Stimulated activated CD4-positive, alpha-beta T cell treated with anti-CD3 and anti-CD28 coated beads, Interleukin-15, amount 100 ng/mL, for 48 hours (primary cell): Measurements from ENCODE around the gene LYPD6.
"Not testable (repeated sequence)": the region's sequence is repeated elsewhere in the genome, so short reads cannot be mapped to it uniquely, and the experiment has no call there.

Source experiments
- DNase-seq, 2 donors: peaks; one replicate each; pipeline ENCODE4 v3.0.0-alpha.2; 2020; ENCODE audit warnings: low read depth in 2 of 2

The LYPD6 gene

DNA sequence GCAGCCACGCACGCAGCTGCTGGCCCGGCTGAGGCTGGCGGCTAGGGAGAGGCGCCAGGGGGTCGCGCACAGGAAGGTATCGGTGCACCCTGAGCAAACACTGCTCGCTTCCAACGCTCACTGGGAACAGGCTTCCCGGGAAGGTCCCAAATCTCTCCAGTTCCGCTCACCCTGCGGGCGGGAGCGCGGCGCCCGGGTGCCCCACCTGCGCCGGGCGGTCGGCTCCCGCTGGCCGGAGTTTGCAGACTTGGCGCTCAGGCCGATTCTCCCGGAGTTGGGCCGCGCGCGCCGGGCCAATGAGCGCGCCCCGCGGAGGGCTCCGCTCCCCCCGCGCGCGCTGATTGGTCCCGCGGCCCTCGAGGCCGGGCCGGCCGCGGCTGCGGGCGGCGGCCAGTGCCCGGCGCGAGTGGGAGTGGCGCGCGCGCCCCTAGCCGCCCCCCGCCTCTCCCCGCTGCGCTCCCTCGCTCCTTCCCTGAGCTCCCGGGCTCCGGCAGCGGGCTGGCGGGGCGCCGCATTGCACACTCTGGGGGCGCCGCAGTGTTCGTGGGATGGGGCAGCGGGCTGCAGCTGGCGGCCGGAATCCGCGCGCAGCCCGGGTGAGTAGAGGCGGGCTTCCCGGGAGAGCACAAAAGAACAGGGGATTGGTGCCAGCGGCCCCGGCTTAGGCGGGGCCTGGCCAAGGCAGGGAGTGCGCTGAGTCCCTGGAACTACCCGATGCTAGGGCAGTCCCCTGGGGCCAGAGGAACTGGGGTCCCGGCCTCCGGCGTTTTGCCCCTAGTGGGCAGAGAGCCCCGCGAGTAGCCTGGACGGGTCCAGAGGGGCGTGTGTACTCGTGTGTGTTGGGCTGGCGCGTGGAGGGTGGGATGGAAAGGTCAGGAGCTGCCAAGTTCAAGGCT, at the start of gene LYPD6:
TSS of gene LYPD6 (plus strand) at position 461 of the 896 bp plus-strand sequence. CDS start 107,122 bp downstream, outside the sequence.
- no peak for DNase-seq

DNA sequence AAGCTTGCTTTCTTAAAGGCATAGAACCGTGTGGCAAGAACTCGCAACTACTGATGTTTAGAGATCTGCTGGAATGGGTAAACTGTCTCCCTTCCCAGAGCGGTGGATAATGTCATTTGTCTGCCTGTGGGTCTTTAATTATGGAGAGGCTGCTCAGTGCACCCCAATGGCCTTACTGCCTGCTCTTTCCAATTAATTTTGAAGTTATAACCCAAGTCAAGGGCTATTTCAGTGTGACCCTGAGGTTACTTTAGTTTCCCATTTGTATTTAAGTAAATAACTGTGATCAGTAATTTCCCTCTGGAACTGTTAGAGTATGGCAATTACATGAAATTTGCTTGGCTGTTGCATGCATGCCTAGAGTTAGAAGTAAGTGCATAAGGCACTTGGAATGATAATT, 48.9 kb upstream of the LYPD6 start:
- DNase-seq = no peak

- DNase-seq = no peak
These were observed 39.7 kb upstream of the LYPD6 start for GRCh38 chr2:149290662-149291061.

- no peak for DNase-seq
These were observed 38.5 kb upstream of the LYPD6 start for GRCh38 chr2:149291881-149292280.

DNA sequence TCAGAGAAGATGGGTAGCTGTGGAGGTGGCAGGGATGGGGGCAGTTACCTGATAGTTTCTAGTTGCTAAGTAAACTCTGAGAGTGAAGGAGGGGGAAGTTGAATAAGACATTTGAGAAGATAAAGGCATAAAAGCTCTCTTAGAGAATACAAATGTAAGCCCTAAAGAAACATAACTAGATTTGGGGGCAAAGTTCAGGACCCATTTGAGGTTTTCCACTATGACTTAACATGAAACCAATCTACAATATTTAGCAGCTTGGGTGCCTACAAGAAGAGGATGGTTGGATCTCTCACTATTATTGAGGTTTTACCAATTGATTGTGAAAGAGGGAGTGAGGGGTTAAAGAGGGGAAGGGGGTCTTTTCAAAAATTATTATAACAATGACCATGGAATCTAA, 34.4 kb upstream of the LYPD6 start:
- DNase-seq = no peak

GRCh38 chr2:149307014-149307413, 23.4 kb upstream of the LYPD6 start:
- DNase-seq = no peak

DNA sequence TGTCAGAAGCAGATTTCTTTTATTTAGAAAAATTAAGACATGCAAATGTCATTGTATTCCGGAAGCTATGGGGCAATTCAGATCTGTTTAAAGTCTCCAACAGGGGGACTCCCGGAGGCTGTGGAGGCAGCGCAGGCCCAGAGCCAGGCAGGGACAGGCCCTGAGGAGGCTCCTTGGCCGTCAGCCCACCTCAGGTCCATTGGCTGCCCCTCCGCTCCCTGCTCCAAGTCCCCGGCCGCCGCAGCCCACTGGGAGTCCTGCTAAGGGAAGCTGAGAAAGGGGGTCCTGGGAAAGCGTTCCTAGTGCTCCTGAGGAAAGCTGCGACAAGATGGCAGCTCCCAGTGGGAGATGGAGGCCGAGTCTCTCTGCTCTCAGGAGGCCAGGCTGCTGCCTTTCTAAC, 20.0 kb upstream of the LYPD6 start:
- DNase-seq = no peak

DNA sequence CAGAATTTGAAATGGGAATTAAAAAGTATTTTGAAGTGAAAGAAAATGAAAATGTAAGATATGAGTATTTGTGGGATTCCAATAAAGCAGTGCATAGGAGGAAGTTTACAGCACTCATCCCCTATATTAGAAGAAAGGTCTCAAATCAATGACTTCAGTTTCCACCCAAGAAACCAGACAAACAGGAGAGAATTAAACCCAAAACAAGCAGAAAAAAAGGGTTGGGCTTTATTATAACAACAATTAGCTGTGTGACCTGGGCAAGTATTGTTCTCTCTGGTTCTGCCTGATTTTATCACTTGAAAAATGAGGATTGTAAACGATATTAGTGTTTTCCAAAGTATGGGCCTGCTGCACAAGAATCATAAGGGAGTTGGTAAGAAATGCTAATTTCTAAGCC, 18.3 kb upstream of the LYPD6 start:
- no peak for DNase-seq

DNA sequence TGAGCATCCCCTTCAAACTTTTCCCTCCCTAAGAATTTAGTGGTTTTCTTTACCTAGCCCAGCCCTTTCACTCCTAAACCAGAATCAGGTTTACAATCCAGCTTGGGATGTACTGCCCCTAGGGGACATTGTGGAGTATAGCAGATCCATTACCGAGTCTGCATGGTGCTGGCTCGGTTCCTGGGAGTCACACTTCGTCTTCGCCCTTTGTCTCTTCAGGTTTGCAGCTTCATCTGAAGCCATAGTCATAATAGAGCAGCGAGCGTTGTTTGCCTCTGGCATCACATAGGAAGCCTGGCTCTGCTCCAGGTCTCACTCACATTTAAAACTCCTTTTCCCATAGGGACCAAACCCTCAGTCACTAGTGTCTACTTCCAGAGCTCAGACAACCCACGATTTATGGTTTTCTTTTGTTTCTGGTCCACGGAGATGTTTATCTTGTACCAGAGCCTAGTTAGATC, 16.8 kb upstream of the LYPD6 start:
- no peak for DNase-seq

- DNase-seq = no peak
These were observed 15.7 kb upstream of the LYPD6 start for GRCh38 chr2:149314687-149315086.

GRCh38 chr2:149315461-149315860, 14.9 kb upstream of the LYPD6 start:
- no peak for DNase-seq

DNA sequence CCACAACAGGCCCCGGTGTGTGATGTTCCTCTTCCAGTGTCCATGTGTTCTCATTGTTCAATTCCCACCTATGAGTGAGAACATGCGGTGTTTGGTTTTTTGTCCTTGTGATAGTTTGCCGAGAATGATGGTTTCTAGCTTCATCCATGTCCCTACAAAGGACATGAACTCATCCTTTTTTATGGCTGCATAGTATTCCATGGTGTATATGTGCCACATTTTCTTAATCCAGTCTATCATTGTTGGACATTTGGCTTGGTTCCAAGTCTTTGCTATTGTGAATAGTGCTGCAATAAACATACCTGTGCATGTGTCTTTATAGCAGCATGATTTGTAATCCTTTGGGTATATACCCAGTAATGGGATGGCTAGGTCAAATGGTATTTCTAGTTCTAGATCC, 11.8 kb upstream of the LYPD6 start:
- DNase-seq = not testable (repeated sequence)

DNA sequence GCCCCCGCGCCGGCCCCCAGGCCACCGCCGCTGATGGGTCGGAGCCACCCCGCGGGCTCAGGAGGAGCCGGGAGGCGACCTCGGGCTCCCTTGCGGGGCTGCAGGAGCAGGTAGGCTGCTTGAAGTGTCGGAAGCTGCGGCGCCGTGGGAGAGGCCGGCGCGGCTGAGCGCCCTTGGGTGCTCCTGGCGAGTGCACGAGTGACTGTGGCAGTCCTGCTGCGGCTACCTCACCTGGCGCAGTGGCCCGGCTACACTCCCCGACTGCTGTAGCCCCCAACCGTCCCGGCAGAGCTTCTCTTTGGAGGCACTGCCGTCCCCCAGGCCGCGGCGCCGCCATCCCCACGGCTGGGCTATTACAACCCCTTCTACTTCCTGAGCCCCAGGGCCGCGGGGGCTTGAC, 10.0 kb upstream of the LYPD6 start:
- DNase-seq = no peak

GRCh38 chr2:149329068-149329467, 1.3 kb upstream of the LYPD6 start:
- DNase-seq = no peak

DNA sequence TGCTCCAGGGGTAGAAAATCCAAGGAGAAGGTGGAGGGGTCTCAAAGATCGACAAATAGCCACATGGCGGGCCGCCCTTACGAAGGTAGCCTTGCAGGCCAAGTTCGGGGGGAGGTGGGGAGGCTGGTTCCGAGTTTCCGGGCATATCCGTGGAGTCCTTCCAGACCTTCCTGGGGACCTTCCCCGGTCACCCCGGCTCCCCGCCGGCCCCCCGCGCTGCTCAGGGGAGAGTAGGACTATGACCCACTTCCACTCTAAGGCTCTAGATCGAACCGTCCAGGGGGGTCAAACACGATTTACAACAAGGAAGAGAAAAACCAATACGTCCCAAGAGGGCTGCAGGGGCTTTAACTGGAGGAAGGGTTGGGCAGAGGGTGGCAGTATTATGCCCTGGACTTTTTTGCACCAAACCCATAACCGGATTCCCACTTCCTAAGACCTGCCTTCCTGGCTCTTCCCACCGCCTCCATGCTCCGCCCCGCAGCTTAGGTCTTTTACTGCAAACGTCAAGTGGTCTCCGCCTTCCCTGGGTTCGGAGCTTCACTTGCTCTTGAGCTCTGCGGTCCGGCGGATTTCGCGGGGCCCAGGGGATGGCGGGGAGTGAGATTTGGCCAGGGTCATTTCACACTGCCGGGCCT, 779 bp upstream of the LYPD6 start:
- DNase-seq = no peak

- DNase-seq = no peak
These were observed 625 bp downstream of the LYPD6 start for GRCh38 chr2:149331023-149331400.

GRCh38 chr2:149332364-149332763, 2.0 kb downstream of the LYPD6 start:
- DNase-seq = no peak

- DNase-seq = no peak
These were observed 3.2 kb downstream of the LYPD6 start for GRCh38 chr2:149333636-149334035.

GRCh38 chr2:149334156-149334555, 3.8 kb downstream of the LYPD6 start:
- DNase-seq = no peak

GRCh38 chr2:149339324-149339723, 8.9 kb downstream of the LYPD6 start:
- DNase-seq = no peak

- DNase-seq = no peak
These were observed 12.1 kb downstream of the LYPD6 start for GRCh38 chr2:149342509-149342908.

- no peak for DNase-seq
These were observed 13.7 kb downstream of the LYPD6 start for GRCh38 chr2:149344105-149344504.

DNA sequence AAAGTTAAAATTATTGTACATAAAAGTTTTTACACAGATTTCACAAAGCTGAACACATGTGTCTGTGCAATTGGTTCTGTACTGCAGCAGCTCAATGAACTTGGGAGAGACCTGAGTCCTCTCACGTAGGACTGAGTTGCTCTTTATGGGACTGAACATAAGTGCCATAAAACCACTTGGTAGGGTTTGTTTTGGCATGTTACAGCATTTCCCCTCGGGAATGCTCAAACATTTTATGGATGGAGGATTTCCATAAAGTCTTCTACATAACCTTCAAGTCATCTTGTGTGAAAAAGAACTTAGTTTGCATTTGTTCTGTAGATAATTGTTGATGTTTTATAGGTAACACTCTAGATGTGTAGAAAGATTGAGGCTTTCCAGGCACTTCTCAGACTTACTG, 15.9 kb downstream of the LYPD6 start:
- DNase-seq = no peak
